A549 (cell line): ENCODE measurements around the gene SEC14L5. TPM values are rescaled to one million over a fixed set of nuclear protein-coding genes. Genes with fewer than 3 reads are reported as not detected.

ENCODE experiments used
- ATAC-seq, 2 experiments: fragments of 200-7000 bp in 1 of 2; fragments of >200 bp in 1 of 2; cut with Nextera tagmentation in 1 of 2; cut with Tn5 transposase in 1 of 2; 3 replicates each; pipeline versions ENCODE4 v1.8.0 to v1.9.1; 2018 to 2020; ENCODE audit warnings: mild to moderate bottlenecking in 1 of 2, moderate library complexity in 1 of 2
- CTCF ChIA-PET: fragments of 300-600 bp; sonication (Branson Sonifier 250); formaldehyde crosslinking; extraction: SDS; loops from one replicate; lab custom pipeline; 2021; ENCODE audit warnings: antibody characterized with exemption, inconsistent platforms; lab: Yijun Ruan, JAX
- POLR2A ChIA-PET: fragments of 350-600 bp; formaldehyde crosslinking; extraction: SDS; loops from one replicate; lab custom pipeline; 2021; ENCODE audit warnings: antibody characterized with exemption, inconsistent platforms; lab: Yijun Ruan, JAX
- DNase-seq, 2 experiments: peaks; one replicate each; pipeline versions ENCODE4 v3.0.0 to v3.0.0-alpha.2; 2011 to 2016; ENCODE audit warnings: low read depth in 1 of 2, low spot score in 1 of 2
- FAIRE-seq: peaks from 2 replicates; lab custom pipeline; 2011; peaks lifted over from hg19 to GRCh38; lab: Jason Lieb, UNC
- H3K27ac ChIP-seq, 2 experiments: fragments of >200 bp; sonication (Bioruptor Twin); formaldehyde crosslinking; 3 replicates each; pipeline ENCODE4 v1.5.1; 2016 to 2017
- H3K4me1 ChIP-seq: fragments of >200 bp; sonication (Bioruptor Twin); formaldehyde crosslinking; 3 replicates; pipeline ENCODE4 v1.6.1; 2016
- H3K4me2 ChIP-seq: fragments of >200 bp; sonication (Bioruptor Twin); formaldehyde crosslinking; 3 replicates; pipeline ENCODE4 v1.6.1; 2016
- H3K4me3 ChIP-seq: fragments of >200 bp; sonication (Bioruptor Twin); formaldehyde crosslinking; 3 replicates; pipeline ENCODE4 v1.5.1; 2016
- H3K9me3 ChIP-seq: fragments of >200 bp; sonication (Bioruptor Twin); formaldehyde crosslinking; 3 replicates; pipeline ENCODE4 v1.6.1; 2016
- CBX2 ChIP-seq: fragments of 200-600 bp; sonication (generic); IDR thresholded peaks from 2 replicates; pipeline ENCODE4 v1.6.1; 2016; ENCODE audit warnings: low read depth, mild to moderate bottlenecking, borderline replicate concordance
- CBX8 ChIP-seq: fragments of 200-600 bp; sonication (generic); IDR thresholded peaks from 2 replicates; pipeline ENCODE4 v1.6.1; 2016
- EHF ChIP-seq: fragments of 250-450 bp; sonication (Bioruptor Pico); IDR thresholded peaks from 2 replicates; pipeline ENCODE4 v1.5.0; 2020; ENCODE audit warnings: mild to moderate bottlenecking
- EP300 ChIP-seq, 2 experiments: fragments of >200 bp; sonication (Bioruptor Twin); formaldehyde crosslinking; IDR thresholded peaks; 2 replicates in 1 of 2; 3 replicates in 1 of 2; pipeline ENCODE4 v1.6.1; 2016 to 2017
- ESRRA ChIP-seq: fragments of 150-350 bp; IDR thresholded peaks from 2 replicates; pipeline ENCODE4 v1.6.1; 2014; ENCODE audit warnings: mild to moderate bottlenecking, low read length, borderline replicate concordance
- FOSB ChIP-seq: fragments of 250-450 bp; sonication (Bioruptor Pico); IDR thresholded peaks from 2 replicates; pipeline ENCODE4 v1.5.0; 2020; ENCODE audit warnings: mild to moderate bottlenecking, moderate library complexity
- FOSL2 ChIP-seq, 2 experiments: fragments of 450-650 bp in 1 of 2; fragments of >200 bp in 1 of 2; sonication (Bioruptor Twin) in 1 of 2; formaldehyde crosslinking; IDR thresholded peaks; 2 replicates each; pipeline versions ENCODE4 v1.5.0 to v1.6.1; 2016 to 2020; ENCODE audit warnings: mild to moderate bottlenecking in 1 of 2, moderate library complexity in 1 of 2
- GATA3 ChIP-seq: IDR thresholded peaks from 2 replicates; pipeline ENCODE4 v1.6.1; 2012; ENCODE audit warnings: borderline replicate concordance
- HDAC2 ChIP-seq: fragments of 200-600 bp; sonication (generic); IDR thresholded peaks from 2 replicates; pipeline ENCODE4 v1.6.1; 2016
- HEYL ChIP-seq: fragments of 250-450 bp; sonication (Bioruptor Pico); IDR thresholded peaks from 2 replicates; pipeline ENCODE4 v1.8.0; 2021; ENCODE audit warnings: mild to moderate bottlenecking, moderate library complexity
- HOXB13 ChIP-seq: fragments of 250-450 bp; sonication (Bioruptor Pico); IDR thresholded peaks from 2 replicates; pipeline ENCODE4 v1.5.0; 2020; ENCODE audit warnings: low read depth, mild to moderate bottlenecking, moderate library complexity
- JUN ChIP-seq, 2 experiments: fragments of >200 bp; sonication (Bioruptor Twin); formaldehyde crosslinking; IDR thresholded peaks; 2 replicates in 1 of 2; 3 replicates in 1 of 2; pipeline ENCODE4 v1.6.1; 2016 to 2017
- KDM5A ChIP-seq: fragments of 200-600 bp; sonication (generic); IDR thresholded peaks from 2 replicates; pipeline ENCODE4 v1.6.1; 2016; ENCODE audit warnings: antibody characterized with exemption, mild to moderate bottlenecking
- MYC ChIP-seq: IDR thresholded peaks from 2 replicates; pipeline ENCODE4 v1.6.1; 2012; ENCODE audit warnings: mild to moderate bottlenecking, inconsistent platforms, low read length, improper control_type of control experiment, borderline replicate concordance
- NFE2L2 ChIP-seq: fragments of 150-350 bp; conservative IDR thresholded peaks from 2 replicates; pipeline ENCODE4 v1.6.1; 2014; ENCODE audit warnings: low read length
- NR3C1 ChIP-seq: fragments of >200 bp; sonication (Bioruptor Twin); formaldehyde crosslinking; IDR thresholded peaks from 3 replicates; pipeline ENCODE4 v1.6.1; 2017
- POLR2A ChIP-seq: IDR thresholded peaks from 2 replicates; pipeline ENCODE4 v1.6.1; 2012; ENCODE audit warnings: mild to moderate bottlenecking, low read length
- POLR2AphosphoS2 ChIP-seq: conservative IDR thresholded peaks from 2 replicates; pipeline ENCODE4 v1.6.1; 2012; ENCODE audit warnings: low read length, improper control_type of control experiment, inconsistent platforms
- RARB ChIP-seq: fragments of 250-450 bp; sonication (Bioruptor Pico); IDR thresholded peaks from 2 replicates; pipeline ENCODE4 v1.8.0; 2021; ENCODE audit warnings: mild to moderate bottlenecking, moderate library complexity
- SMC3 ChIP-seq: fragments of >200 bp; sonication (Bioruptor Twin); formaldehyde crosslinking; IDR thresholded peaks from 3 replicates; pipeline ENCODE4 v1.6.1; 2018; ENCODE audit warnings: inconsistent platforms
- ZSCAN20 ChIP-seq: fragments of 250-450 bp; sonication (Bioruptor Pico); IDR thresholded peaks from 2 replicates; pipeline ENCODE4 v1.8.0; 2022; ENCODE audit warnings: mild to moderate bottlenecking, moderate library complexity
- WGBS: methylation state at CpG from one replicate; pipeline ENCODE4 v1.1.6; 2017; ENCODE audit errors: missing lambda C conversion rate; 5-methylcytosine and 5-hydroxymethylcytosine counted together
- polyA plus RNA-seq, 4 experiments: library from polyadenylated mRNA; depleted of rRNA in 3 of 4; stranded (reverse); fragments of >200 nt; fragmentation: RNase III in 1 of 4; extraction: RNeasy Plus Mini Kit Qiagen cat#74134 plus additional on column Dnase treatment in 1 of 4; gene quantifications; 2 replicates in 3 of 4; 3 replicates in 1 of 4; pipeline ENCODE4 v1.2.3, GENCODE V29; 2011 to 2017
- TF ChIP-seq, protein P1 (sequence below): fragments of 250-450 bp; sonication (Bioruptor Pico); IDR thresholded peaks from 2 replicates; pipeline ENCODE4 v1.5.0; 2020; ENCODE audit warnings: low read depth, mild to moderate bottlenecking, moderate library complexity
- TF ChIP-seq, protein P2 (sequence below): fragments of >200 bp; sonication (Bioruptor Twin); formaldehyde crosslinking; IDR thresholded peaks from 2 replicates; pipeline ENCODE4 v1.6.1; 2016
- TF ChIP-seq, protein P3 (sequence below): fragments of >200 bp; sonication (Bioruptor Twin); formaldehyde crosslinking; IDR thresholded peaks from 3 replicates; pipeline ENCODE4 v1.5.1; 2016
- TF ChIP-seq, protein P4 (sequence below): fragments of 450-650 bp; IDR thresholded peaks from 2 replicates; pipeline ENCODE4 v1.6.1; 2014; ENCODE audit warnings: antibody characterized with exemption

The SEC14L5 gene
- polyA plus RNA-seq, 2 of the 4 experiments (the other 2 are of a cell fraction): 0.03 to 0.05 TPM

DNA sequence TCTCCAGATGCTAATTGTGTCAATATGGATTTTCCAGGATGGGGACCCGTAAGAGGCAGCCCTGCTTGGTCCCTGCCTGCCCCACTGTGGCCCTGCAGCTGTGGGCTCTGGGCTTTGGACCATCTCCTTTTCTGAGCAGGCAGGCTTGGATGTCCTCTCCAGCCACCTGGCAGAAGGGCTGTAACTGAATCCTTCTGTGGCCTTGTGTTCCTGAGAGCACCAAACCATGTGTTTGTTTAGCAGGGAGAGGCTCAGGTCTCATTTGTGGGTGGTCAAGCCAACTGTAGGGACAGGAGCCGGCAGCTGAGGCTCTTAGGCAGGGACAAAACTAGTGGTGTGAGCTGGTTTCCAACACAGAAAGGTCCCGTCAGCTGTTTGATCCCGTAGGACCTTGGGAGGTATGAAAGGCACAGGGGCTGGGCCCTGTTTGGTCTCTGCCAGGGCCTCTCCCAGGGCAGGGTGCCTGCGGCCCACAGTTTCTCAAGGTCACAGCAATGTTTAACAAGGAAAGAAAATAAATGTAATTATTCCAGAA is 18.5 kb downstream of the SEC14L5 start:
- FAIRE-seq (no peak), ATAC-seq (no peak), DNase-seq (no peak)
- TF ChIP-seq HDAC2 (no peak), KDM5A (no peak), ESRRA (no peak), EHF (CRISPR knock-in tag) (no peak), MYC (no peak), SMC3 (no peak), GATA3 (no peak), NFE2L2 (no peak), FOSL2 (IDR thresholded peaks at IDR 0.05) (no peak), FOSL2 (CRISPR knock-in tag; IDR thresholded peaks at IDR 0.05) (no peak)
- TF ChIP-seq, protein P1, sequence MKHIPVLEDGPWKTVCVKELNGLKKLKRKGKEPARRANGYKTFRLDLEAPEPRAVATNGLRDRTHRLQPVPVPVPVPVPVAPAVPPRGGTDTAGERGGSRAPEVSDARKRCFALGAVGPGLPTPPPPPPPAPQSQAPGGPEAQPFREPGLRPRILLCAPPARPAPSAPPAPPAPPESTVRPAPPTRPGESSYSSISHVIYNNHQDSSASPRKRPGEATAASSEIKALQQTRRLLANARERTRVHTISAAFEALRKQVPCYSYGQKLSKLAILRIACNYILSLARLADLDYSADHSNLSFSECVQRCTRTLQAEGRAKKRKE (CRISPR knock-in tag): no peak
- H3K4me1 ChIP-seq: no peaks in the 10 kb centered on the region
- 62% methylated on average over 5 of the region's 5 CpGs for WGBS
- H3K4me2 ChIP-seq: no peak overlapping the region
- no peak overlapping the region for H3K27ac ChIP-seq
- ChIA-PET POLR2A (no interaction called here), CTCF (interaction anchor here (1.0 kb wide), 1 partner anchor 21 kb away, joined by 3 read pairs; no protein-coding TSS in a partner anchor)
- H3K9me3 ChIP-seq: no peaks in the 10 kb centered on the region
- H3K4me3 ChIP-seq: no peak overlapping the region

DNA sequence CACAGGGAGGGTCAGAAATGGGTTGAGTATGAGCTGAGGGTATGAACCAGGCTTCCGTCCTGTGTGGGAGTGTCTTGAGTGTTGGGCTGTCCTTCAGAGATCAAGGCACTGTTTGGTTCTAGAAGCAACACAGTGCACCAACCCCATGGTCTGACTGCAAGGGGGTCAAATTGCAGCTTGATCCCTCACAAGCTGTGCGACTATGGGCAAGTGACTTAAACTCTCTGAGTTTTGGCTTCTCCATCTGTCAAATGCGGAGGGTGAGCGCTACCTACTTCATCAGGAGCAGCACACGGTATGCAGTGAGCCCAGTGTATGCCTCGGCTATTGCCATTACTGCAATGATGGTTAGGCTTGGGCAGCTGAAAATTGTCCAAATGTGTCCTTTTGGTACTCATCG is 21.0 kb downstream of the SEC14L5 start:
- ATAC-seq: no peak; a peak in 2 of 6 replicates
- POLR2A ChIA-PET: no interaction called here
- CTCF ChIA-PET: interaction anchor here (0.6 to 1.6 kb wide), 4 partner anchors 9 to 107 kb away, joined by 3 to 4 read pairs (median 3); no protein-coding TSS in a partner anchor
- H3K9me3 ChIP-seq: no peaks in the 10 kb centered on the region
- TF ChIP-seq FOSB (CRISPR knock-in tag): no peak
- TF ChIP-seq EP300 (IDR thresholded peaks at IDR 0.05): no peak
- TF ChIP-seq NR3C1: no peak
- TF ChIP-seq KDM5A: no peak
- TF ChIP-seq MYC: no peak
- TF ChIP-seq HOXB13 (CRISPR knock-in tag): no peak
- TF ChIP-seq CBX8: no peak
- TF ChIP-seq, protein P2, sequence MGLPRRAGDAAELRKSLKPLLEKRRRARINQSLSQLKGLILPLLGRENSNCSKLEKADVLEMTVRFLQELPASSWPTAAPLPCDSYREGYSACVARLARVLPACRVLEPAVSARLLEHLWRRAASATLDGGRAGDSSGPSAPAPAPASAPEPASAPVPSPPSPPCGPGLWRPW: no peak
- no peak for TF ChIP-seq POLR2A
- TF ChIP-seq, protein P3, sequence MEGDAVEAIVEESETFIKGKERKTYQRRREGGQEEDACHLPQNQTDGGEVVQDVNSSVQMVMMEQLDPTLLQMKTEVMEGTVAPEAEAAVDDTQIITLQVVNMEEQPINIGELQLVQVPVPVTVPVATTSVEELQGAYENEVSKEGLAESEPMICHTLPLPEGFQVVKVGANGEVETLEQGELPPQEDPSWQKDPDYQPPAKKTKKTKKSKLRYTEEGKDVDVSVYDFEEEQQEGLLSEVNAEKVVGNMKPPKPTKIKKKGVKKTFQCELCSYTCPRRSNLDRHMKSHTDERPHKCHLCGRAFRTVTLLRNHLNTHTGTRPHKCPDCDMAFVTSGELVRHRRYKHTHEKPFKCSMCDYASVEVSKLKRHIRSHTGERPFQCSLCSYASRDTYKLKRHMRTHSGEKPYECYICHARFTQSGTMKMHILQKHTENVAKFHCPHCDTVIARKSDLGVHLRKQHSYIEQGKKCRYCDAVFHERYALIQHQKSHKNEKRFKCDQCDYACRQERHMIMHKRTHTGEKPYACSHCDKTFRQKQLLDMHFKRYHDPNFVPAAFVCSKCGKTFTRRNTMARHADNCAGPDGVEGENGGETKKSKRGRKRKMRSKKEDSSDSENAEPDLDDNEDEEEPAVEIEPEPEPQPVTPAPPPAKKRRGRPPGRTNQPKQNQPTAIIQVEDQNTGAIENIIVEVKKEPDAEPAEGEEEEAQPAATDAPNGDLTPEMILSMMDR: no peak
- TF ChIP-seq EHF (CRISPR knock-in tag): no peak
- no peak for TF ChIP-seq ZSCAN20 (CRISPR knock-in tag)
- no peak for TF ChIP-seq NFE2L2
- no peak for TF ChIP-seq HEYL
- TF ChIP-seq POLR2AphosphoS2: no peak
- no peak for TF ChIP-seq JUN (IDR thresholded peaks at IDR 0.05)
- no peak for TF ChIP-seq HDAC2
- no peak for TF ChIP-seq RARB (CRISPR knock-in tag)
- TF ChIP-seq, protein P4, sequence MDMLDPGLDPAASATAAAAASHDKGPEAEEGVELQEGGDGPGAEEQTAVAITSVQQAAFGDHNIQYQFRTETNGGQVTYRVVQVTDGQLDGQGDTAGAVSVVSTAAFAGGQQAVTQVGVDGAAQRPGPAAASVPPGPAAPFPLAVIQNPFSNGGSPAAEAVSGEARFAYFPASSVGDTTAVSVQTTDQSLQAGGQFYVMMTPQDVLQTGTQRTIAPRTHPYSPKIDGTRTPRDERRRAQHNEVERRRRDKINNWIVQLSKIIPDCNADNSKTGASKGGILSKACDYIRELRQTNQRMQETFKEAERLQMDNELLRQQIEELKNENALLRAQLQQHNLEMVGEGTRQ: no peak
- TF ChIP-seq CBX2: no peak
- TF ChIP-seq, all 56 proteins: peak for 0
- H3K27ac ChIP-seq: no peak overlapping the region
- H3K4me1 ChIP-seq: no peaks in the 10 kb centered on the region
- WGBS: 65% methylated on average over 7 of the region's 7 CpGs
- H3K4me3 ChIP-seq: no peak overlapping the region
- FAIRE-seq (no peak), DNase-seq (no peak)
- no peak overlapping the region for H3K4me2 ChIP-seq
